HG02798 (cell line): ENCODE measurements around the gene RNF149.
"Not testable (repeated sequence)": the region's sequence is repeated elsewhere in the genome, so short reads cannot be mapped to it uniquely, and the experiment has no call there.

Experiments
- ATAC-seq: cut with Tn5 transposase; IDR thresholded peaks from one replicate; pipeline ENCODE4 v1.9.1; 2021; ENCODE audit warnings: mild to moderate bottlenecking; ENCODE audit not compliant: unreplicated experiment, poor library complexity

Gene RNF149

DNA sequence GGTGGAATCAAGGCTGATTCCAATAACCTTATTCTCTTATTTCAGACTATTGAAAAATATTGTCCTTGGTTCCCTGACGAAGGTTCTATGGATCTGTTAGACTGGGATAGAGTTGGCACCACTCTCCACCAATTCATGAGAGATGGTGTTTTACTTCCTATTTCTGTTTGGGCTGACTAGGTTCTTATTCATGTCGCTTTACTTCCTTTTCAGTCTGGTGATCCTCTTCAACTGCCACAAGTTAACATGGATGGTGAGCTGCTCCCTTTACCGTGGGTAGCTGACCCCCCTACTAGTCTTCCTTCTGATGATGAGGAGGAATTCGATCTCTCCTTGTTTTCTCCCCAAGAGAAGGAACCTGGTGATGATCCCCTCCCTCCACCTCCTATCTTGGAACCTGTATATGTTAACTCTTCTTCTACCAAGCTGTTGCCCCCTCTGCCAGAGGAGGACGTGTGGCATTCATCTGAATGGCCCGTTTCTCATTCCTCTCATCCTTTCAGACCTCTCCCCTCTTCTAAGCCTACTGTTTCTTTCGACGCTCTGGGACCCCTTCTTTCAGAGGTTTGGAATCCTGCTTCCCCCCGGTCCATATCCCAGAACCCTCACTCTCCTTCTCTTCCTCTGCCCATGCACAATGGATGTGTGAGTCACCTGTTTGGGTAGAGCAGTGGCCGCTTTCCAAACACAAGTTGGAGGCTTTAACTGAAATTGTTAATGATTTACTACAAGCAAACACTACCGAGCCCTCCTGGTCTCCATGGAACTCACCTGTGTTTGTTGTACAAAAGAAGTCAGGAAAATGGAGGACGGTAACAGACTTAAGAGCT is 69.4 kb downstream of the RNF149 start:
- no peak for ATAC-seq

GRCh38 chr2:101237944-101238343 is 70.6 kb downstream of the RNF149 start:
- ATAC-seq = not testable (repeated sequence)

DNA sequence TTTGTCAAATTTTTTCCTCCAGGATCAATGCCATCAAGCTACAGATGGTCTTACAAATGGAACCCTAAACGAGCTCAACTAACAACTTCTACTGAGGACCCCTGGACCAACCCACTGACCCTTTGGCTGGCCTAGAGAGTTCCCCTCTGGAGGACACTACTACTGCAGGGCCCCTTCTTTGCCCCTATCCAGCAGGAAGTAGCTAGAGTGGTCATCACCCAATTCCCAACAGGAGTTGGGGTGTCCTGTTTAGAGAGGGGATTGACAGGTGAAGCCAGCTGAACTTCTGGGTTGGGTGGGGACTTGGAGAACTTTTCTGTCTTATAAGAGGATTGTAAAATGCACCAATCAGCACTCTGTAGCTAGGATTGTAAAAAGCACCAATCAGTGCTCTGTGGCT is 72.5 kb downstream of the RNF149 start:
- ATAC-seq = not testable (repeated sequence)

DNA sequence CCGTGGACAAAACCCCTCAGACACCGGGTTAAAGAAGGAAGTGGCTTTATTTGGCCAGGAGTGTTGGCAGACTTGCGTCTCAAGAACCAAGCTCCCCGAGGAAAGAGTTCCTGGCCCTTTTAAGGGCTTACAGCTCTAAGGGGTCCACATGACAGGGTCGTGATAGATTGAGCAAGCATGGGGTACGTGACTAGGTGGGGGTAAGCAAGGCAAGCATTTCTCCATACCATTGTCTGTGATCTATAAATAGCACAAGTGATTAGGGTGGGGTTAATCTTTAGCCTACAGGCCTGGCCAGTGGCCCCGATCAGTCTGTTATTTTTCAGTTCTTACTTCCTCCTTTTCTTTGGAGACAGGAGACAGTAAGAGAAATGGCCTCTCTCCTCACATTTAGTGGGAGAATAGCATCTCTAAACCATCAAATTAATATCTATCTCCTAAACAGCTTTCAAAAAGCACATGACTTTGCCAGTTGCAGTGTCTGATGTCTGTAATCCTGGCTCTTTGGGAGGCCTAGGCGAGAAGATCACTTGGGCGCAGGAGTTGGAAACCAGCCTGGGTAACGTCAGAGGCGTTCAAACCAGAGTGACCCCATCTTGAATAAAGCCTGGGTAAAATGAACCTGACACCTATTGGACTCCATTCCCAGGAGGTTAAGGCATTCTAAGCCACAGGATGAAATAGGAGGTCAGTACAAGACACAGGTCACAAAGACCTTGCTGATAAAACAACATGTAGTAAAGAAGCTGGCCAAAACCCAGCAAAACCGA is 74.1 kb downstream of the RNF149 start:
- no peak for ATAC-seq

- ATAC-seq = no peak
Measured at GRCh38 chr2:101232770-101233169, 75.7 kb downstream of the RNF149 start.

DNA sequence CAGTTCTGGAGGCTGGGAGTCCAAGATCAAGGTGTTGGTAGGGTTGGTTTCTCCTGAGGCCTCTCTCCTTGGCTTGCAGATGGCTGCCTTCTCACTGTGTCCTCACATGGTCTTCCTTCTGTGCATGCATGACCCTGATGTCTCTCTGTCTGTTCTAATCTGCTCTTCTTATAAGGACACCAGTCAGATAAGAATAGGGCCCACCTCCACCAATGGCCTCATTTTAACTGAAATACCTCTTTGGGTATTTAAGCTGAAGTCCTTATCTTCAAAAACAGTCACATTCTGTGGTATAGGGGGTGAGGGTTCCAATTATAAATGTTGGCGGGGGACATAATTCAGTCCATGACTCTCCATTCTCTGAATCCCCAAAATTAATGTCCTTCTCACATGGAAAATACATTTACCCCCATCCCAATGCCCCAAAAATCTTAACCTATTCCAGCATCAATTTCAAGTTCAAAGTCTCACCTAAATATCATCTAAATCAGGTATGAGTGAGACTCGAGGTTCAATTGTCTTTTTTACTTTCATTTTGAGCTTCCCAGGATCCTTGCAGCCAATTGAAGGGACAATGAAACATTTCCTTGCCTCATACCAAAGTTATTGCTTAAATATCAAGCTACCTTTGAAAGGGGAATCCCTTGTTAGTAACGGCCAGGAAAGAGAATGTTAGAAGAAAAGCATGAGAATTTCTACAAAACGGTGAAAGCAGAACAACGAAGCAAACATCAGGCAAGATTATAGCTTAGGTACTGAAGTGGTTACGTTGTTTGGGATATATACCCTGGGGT is 76.4 kb downstream of the RNF149 start:
- ATAC-seq = no peak

DNA sequence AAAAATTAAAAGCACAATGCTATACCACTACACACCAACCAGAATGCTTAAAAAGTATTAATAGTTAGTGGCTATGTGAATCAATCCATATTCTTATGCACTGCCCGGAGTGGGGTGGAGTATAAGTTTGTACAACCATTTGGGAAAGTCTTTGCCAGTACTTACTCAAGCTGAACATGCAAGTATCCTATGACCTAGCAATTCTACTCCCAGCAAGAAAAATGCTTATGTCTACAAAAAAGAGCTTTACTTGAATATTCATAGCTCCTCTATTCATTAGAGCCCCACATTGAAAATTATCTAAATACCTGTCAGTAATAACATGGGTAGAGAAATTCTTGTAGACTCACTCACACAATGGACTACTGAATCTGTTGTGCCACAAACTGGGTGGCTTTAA is 77.3 kb downstream of the RNF149 start:
- ATAC-seq = no peak

DNA sequence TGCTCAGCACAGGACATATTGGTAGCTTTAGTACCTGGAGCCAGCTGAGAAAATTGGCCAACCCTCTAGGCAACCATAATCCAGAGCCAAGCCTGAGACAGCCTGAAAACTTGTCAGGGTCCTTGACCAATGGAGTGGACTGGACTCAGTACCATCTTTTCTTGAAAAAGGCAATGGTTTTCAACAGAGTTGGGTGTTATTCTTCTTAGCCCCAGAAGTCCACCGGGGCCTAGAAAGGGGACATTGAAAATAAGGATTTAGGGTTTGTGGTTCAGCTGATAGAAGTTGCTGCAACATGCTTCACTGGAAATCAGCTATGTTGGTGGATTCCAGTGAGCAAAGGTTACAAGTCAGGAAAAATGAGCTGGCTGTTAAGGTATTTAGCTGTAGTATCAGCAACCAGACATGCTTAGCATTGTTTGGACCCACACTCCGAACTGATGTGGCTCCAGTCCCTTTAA is 77.9 kb downstream of the RNF149 start:
- no peak for ATAC-seq
